Tibial nerve (tissue), 4 donors: ENCODE measurements around the gene ITM2C. TPM values are rescaled to one million over a fixed set of nuclear protein-coding genes. Genes with fewer than 3 reads are reported as not detected.

Experiments
- DNase-seq, 2 donors: peaks; one replicate each; pipeline ENCODE4 v3.0.0-alpha.2; 2019; ENCODE audit warnings: low spot score in 2 of 2
- H3K27ac ChIP-seq, 4 donors: fragments of 200-600 bp; sonication (generic) in 3 of 4; one replicate each; pipeline ENCODE4 v1.5.1; 2017 to 2019; ENCODE audit warnings: mild to moderate bottlenecking in 1 of 4
- H3K27me3 ChIP-seq, 2 donors: fragments of 200-600 bp; sonication (generic) in 1 of 2; one replicate each; pipeline versions ENCODE4 v1.5.1 to v1.6.0; 2017 to 2019
- H3K36me3 ChIP-seq, 3 donors: fragments of 200-600 bp; sonication (generic); one replicate each; pipeline ENCODE4 v1.5.1; 2018 to 2019
- H3K4me1 ChIP-seq, 4 donors: fragments of 200-600 bp; sonication (generic) in 3 of 4; one replicate each; pipeline ENCODE4 v1.5.1; 2017 to 2019
- H3K4me3 ChIP-seq, 4 donors: fragments of 200-600 bp; sonication (generic) in 3 of 4; one replicate each; pipeline ENCODE4 v1.5.1; 2017 to 2019; ENCODE audit warnings: mild to moderate bottlenecking in 1 of 4, moderate library complexity in 1 of 4
- H3K9me3 ChIP-seq, 4 donors: fragments of 200-600 bp; sonication (generic) in 3 of 4; one replicate each; pipeline ENCODE4 v1.5.1; 2017 to 2019
- CTCF ChIP-seq, 5 experiments: fragments of 200-600 bp in 3 of 5; fragments of 450-650 bp in 2 of 5; sonication (generic) in 3 of 5; IDR thresholded peaks; one replicate each; pipeline ENCODE4 v1.5.1; 2016 to 2019; ENCODE audit warnings: antibody characterized with exemption in 5 of 5, mild to moderate bottlenecking in 3 of 5, moderate library complexity in 2 of 5
- EP300 ChIP-seq, 2 donors: sonication (generic); formaldehyde crosslinking; IDR thresholded peaks; one replicate each; pipeline ENCODE4 v1.6.1; 2017; ENCODE audit warnings: antibody characterized with exemption in 2 of 2, mild to moderate bottlenecking in 1 of 2
- POLR2A ChIP-seq, 2 donors: fragments of 450-650 bp; IDR thresholded peaks; one replicate each; pipeline ENCODE4 v1.6.1; 2017; ENCODE audit warnings: antibody characterized with exemption in 2 of 2, mild to moderate bottlenecking in 2 of 2, moderate library complexity in 2 of 2
- WGBS, 2 donors: methylation state at CpG; one replicate each; pipeline ENCODE4 v1.1.5; 2018; 5-methylcytosine and 5-hydroxymethylcytosine counted together
- total RNA-seq, 4 donors: library from RNA; depleted of rRNA; stranded (reverse); fragments of >200 nt; gene quantifications; one replicate each; pipeline ENCODE4 v1.1.0, GENCODE V29; 2016

ITM2C gene
- total RNA-seq, 4 donors from 2014 or later, result 80.1 to 146 (median 128) TPM

DNA sequence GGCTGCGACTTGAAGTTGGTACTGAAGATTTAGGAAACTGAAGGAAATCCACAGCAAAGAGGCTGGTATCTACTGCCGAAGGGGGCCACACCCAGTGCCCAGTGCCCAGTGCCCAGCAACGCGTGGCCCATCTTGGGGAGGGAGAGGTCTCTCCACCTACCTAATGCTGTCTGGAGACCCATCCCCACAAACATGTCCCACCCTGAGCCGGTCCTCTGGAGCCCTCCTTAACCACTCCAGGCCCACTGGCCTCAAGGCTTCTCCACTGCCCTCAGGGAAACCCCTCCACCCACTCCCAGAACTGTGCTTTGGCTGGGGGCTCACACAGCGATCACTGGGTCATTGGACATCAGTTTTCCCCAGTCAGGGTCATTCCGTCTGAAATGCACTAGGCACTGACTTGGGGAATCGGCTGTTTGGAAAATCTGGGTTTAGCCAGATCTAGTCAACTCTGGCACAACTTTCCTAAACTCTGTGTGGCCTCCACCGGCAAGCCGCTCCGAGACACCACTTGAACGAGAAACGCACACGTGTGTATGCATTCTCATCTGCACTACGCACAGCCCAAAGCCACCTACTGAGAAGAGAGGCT, 40.2 kb downstream of the ITM2C start:
- H3K9me3 ChIP-seq, result no peaks in the 10 kb centered on the region

DNA sequence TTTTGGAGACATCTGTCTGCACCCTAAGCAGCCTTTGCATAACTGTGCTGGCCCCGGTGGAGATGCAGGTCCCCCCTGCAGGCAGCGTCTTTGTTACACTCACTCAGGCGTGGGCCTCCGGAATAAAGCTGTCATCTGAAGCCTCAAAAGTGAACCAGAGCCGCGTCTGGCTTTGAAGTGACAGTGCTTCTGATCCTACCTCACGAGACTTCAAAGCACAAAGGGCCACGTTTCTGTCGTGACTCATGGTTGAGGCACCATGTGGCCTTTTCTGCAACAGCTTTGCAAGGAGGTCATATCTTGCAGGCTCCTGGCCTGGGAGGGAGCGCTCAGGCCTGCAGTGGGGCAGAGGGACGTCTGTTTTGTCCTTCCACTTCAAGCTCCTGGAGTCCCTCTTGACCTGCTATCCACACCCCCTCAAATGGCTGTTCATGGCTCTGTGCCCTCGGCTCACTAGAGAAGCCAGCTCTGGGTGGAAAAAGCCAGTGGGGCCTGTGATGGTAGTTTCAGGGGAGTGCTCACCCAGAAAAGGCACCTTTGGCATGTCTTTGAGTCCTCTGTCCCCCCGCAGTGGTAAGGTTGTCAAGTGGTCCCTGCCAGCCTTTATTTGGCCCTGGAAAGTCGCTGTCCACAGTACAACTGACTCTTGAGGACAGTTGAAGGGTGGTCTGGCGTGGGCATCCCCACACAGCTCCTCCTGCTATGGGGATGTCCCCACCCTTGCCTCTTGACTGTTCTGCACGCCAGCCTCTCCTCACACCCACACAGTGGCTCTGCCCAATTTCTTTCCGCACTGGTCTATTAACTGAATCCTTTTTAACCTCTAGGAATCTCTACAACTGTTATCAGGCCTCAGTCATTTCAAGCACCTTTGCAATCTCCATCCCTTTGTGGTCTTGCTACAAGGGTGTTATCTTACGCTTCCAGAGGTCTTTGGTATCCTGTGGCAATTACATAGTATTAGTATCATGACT, 41.0 kb downstream of the ITM2C start:
- TF ChIP-seq CTCF (IDR thresholded peaks at IDR 0.05) (no peak), EP300 (IDR thresholded peaks at IDR 0.05) (no peak), POLR2A (IDR thresholded peaks at IDR 0.05) (no peak)
- H3K36me3 ChIP-seq, result no peaks in the 10 kb centered on the region
- WGBS, 2 donors, result 61 to 66% methylated on average over 17 to 18 of the region's 18 CpGs

More for the DNA sequence above, 40.2 kb downstream of the ITM2C start:
- Histone ChIP-seq H3K4me3 (no peak overlapping the region), H3K27me3 (no peaks in the 10 kb centered on the region), H3K4me1 (no peaks in the 10 kb centered on the region), H3K27ac (no peak overlapping the region), H3K36me3 (no peaks in the 10 kb centered on the region)
- TF ChIP-seq POLR2A (IDR thresholded peaks at IDR 0.05), result no peak
- TF ChIP-seq EP300 (IDR thresholded peaks at IDR 0.05), result no peak
- TF ChIP-seq CTCF (IDR thresholded peaks at IDR 0.05), result no peak
- no peak for DNase-seq
- 72 to 81% methylated on average over 15 of the region's 15 CpGs for WGBS, 2 donors

DNA sequence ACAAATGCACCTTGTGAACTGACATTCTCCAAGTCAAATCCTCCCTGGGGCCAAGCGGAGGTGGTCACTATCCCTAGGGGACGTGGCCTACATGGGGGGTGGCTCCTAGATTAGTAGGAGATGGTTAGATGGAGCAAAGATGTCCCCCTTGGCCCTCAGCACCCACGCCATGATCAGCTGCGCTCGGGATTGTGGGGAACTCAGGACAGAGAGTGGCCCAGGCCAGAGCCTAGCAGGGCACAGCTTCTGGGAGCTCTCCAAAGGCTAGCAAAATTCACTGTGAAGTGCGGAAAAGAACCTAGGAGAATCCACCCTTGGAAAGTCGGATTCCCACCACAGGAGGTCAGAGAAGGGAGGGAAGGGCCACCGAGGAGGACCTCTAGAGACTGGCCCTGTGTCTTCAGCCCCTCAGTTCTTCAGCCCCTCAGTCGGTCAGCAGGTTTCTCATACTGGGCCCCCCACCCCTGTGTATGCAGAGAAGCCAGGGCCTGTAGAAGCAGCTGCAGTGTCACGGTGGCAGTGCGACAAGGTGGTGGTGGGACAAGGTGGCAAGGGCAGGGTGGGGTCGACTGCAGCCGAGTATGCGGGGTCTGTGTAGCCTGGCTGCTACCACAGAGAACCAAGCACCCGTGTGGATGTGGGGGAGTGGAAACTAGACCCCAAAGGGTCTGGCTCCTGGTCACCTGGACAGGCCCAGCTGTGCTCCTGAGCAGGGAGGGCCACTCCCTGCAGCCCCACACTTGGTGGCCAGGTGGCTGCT, 41.9 kb downstream of the ITM2C start:
- H3K9me3 ChIP-seq, result no peaks in the 10 kb centered on the region
- no peak for DNase-seq
- H3K4me1 ChIP-seq, result no peaks in the 10 kb centered on the region
- 91 to 94% methylated on average over 15 of the region's 15 CpGs for WGBS, 2 donors
- H3K27me3 ChIP-seq, result no peaks in the 10 kb centered on the region
- no peak overlapping the region for H3K4me3 ChIP-seq
- no peak for TF ChIP-seq CTCF (IDR thresholded peaks at IDR 0.05)
- no peak for TF ChIP-seq POLR2A (IDR thresholded peaks at IDR 0.05)
- TF ChIP-seq EP300 (IDR thresholded peaks at IDR 0.05), result no peak
- no peak overlapping the region for H3K27ac ChIP-seq
- H3K36me3 ChIP-seq, result no peaks in the 10 kb centered on the region

More for the DNA sequence above, 41.0 kb downstream of the ITM2C start:
- no peak overlapping the region for H3K27ac ChIP-seq
- H3K4me3 ChIP-seq, result no peak overlapping the region
- H3K27me3 ChIP-seq, result no peaks in the 10 kb centered on the region
- no peak for DNase-seq
- no peaks in the 10 kb centered on the region for H3K9me3 ChIP-seq
- H3K4me1 ChIP-seq, result no peaks in the 10 kb centered on the region

GRCh38 chr2:230907361-230908091, 42.8 kb downstream of the ITM2C start:
- Histone ChIP-seq H3K27me3 (no peaks in the 10 kb centered on the region), H3K4me1 (no peaks in the 10 kb centered on the region), H3K36me3 (no peaks in the 10 kb centered on the region), H3K27ac (no peak overlapping the region), H3K4me3 (no peak overlapping the region), H3K9me3 (no peaks in the 10 kb centered on the region)
- 91 to 93% methylated on average over 16 of the region's 16 CpGs for WGBS, 2 donors
- no peak for DNase-seq
- TF ChIP-seq CTCF (IDR thresholded peaks at IDR 0.05) (no peak), POLR2A (IDR thresholded peaks at IDR 0.05) (no peak), EP300 (IDR thresholded peaks at IDR 0.05) (no peak)
